IPS DF 4.7 (cell line): ENCODE results near the gene ZCCHC2.

Experiments used
- DNase-seq: peaks from one replicate; pipeline ENCODE4 v3.0.0-alpha.2; 2013; ENCODE audit warnings: low spot score; ENCODE audit errors: extremely low read depth

ZCCHC2 gene

DNA sequence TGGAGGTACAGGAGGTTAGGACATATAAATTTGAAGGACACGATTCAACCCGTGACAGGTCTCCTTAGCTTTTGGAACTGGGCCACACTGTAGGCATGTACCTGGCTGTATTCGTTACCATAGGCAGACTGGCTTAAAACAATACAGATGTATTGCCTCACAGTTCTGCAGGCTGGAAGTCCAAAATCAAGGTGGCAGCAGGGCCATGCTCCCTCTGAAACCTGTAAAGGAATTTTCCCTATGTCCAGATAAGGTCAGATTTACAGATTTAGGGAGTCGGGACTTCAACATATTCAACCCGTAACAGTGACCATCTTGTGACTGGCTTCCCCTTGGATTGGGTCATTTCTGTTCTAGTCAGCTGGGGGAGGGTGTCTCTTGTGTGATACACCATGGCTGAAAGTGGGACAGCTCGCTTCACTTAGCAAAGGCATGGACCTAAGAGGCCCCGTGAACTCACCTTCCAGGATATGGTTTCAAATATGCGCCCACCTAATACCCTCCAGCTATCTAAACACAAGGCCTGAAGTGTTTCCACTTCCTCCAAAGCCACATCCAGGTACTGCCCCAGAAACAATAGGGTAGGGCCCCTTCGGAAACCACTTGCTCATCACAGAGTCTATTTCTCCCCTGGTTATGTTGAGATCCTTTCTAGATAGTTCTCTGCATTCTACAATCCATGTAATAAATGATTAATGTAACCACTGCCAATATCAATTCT is 85.0 kb downstream of the ZCCHC2 start:
- DNase-seq = no peak

DNA sequence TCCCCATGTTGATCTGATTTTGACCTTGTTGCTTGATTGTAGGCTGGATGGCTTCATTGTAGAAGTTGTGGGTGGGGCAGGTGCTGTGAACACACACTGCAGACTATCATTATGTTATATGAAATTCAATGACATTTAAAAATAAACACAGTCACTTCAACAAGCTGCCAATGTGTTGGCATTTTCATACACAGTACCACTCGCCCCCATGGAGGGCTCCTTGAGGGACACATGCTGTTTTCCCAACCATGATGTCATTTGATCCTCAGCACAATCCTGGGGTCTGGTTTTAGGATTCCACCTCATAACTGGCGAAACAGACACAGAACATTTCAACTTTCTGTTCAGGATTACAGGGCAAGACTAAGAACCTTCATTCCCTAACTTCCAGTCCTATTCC is 86.9 kb downstream of the ZCCHC2 start:
- no peak for DNase-seq

DNA sequence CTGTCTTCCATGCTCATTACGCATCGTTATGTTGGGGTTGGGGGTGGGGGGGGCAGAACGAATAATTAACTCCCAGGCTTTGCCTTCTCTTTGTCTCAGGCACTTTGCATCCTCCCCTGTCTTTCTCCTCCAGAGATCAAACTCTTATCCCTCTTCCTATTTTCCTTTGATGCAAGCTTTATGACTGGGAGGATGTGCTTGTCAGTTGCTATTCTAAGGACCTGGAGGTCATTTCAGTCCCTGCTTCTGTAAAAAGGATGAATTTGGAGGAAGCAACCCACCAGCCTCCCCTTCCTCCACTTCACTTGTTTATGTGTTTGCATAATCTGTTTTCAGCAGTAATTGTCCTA is 87.5 kb downstream of the ZCCHC2 start:
- DNase-seq = no peak

DNA sequence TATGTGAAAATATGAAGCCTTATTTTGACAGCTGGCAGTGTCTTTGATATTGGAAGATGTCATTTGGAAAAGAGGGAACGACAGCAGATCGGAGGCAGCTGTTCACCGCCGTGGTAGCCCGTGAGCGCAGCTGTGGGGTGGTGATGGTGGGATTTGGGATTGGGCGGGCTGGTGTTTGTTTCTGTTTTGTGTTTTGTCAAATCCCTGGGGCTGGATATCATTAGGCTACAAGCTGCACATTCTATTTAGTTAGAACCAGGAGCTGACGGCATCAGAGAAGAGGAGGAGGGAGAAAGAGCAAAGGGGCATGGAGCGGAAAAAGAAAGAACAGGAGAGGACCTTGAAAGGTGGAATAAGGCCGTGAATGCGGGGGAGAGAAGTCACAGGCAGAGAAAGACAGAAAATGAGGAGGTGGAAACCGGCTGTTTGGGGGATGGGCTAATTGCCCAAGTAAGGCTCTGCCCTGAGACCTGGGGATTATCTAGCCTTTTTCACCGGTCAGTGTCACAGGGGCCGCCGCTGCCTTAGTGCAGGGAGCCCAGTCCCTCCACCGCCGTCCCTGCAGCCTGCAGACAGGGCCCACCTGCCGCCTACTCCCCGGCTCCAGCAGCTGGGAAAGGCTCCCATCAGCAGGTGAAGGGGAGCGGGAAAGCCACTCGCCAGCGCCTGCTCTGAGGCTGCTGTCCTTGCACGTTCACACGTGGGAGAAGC is 88.0 kb downstream of the ZCCHC2 start:
- DNase-seq = no peak

DNA sequence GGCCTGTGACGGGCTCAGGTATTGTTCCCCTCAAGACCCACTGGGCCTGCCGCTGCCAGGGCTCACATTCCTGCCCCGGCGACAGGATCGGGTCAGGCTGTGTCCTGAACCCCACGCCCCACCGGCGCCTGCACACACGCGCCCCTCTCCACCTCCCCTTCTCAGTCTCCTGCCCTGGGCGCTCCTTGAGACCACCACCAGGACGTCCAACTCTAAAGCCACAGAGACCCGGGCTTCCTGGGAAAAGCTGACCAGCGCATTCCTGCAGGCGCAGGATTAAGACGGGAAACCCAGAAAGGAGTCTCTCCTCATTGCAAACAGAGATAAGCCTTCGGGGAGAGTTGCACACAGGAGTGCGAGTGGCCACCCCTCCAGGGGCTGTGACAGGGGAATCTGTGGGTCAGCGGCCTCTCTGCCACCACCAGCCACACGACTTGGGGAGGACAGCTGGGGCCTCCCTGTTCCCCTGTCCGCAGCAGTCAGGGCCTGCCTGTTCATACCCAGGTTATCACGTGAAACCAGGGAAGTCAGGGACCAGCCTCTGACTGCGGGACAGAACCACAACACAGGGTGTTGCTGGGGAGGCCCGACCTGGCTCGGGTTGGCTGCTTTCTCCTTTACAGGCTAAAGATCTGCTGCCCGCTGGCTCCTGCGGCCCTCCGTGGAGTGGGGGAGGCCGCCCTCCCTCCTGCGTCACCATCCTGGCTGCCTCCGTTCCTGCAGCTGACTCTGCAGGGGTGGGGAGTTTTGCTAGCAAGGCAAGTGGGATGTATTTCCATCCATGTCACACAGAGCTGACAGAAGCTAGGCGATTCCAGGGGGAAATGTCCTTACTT is 88.8 kb downstream of the ZCCHC2 start:
- DNase-seq = no peak

DNA sequence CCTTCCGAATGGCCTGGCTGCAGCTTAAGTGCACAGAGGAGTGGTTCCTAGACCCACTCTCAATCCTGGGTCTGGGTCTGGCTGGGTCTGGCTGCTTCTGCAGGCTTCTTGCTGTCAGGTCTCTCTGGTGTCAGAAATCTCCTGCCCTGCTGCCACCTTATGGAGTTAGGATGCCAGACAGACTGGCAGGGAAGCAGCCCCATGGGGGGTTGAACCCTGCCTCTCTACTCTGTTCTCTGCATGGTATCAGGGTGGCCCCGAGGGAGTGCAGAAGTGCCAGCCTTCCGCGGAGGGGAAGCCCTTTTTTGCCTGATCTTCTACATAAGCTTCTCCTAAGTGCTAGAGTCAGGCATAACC is 89.4 kb downstream of the ZCCHC2 start:
- no peak for DNase-seq

DNA sequence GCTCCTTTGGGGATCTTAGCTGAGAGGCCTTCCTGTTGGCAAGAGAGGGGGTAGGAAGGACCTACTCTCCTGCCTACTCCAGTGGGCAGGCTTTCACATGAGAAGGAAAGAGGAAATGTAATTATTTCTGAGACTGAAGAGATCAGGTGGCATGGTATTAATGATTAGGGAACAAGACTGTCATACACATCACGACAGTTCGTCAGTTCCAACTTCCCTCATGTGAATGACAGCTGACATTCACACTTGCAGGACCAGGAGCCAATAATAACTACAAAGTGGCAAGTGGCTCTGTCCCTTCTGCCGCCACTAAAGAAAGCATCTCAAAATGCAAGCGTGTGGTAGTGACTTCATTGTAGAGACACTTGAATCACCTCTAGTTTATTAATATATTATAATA is 90.0 kb downstream of the ZCCHC2 start:
- no peak for DNase-seq

DNA sequence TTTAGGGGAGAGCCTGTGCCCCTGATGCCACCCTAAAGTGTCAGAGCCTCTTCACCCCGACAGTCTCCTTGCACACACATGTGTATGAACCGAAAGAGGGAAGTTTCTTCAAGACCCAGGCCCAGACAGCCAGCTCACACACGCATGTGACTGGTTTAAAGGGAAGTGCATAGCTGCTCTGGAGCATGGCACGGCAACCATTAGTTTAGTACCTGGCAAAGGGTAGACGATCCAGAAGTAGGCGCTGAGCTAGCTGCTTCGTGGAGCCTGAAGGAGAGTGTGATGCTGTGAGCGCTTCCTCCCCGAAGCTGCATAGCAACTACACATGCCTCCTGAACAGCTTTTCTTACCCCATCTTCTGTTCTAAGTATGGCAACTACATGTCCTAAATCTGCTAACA is 91.7 kb downstream of the ZCCHC2 start:
- no peak for DNase-seq

DNA sequence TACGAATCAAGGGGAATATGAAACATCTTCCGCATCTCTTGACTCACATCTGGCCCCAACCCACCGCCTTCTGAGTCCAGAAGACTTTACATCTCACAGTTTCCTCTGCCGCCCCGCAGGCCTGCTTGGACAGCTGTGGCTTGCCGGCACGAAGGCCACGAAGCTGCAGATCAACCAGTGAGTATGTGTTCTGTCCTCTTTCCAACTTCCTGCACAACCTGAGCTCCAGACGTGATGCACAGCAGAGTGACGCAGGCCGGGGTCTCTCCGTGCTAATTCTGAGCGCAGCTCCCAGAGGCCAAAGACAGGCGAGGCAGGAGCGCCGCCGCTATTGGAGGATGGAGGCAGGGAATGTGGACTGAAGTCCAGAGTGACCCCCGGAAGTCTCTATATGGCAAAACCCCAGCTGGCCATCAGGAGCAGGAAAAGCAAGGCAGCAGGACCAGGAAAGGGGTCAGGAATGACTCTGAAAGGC is 93.5 kb downstream of the ZCCHC2 start:
- DNase-seq = no peak

DNA sequence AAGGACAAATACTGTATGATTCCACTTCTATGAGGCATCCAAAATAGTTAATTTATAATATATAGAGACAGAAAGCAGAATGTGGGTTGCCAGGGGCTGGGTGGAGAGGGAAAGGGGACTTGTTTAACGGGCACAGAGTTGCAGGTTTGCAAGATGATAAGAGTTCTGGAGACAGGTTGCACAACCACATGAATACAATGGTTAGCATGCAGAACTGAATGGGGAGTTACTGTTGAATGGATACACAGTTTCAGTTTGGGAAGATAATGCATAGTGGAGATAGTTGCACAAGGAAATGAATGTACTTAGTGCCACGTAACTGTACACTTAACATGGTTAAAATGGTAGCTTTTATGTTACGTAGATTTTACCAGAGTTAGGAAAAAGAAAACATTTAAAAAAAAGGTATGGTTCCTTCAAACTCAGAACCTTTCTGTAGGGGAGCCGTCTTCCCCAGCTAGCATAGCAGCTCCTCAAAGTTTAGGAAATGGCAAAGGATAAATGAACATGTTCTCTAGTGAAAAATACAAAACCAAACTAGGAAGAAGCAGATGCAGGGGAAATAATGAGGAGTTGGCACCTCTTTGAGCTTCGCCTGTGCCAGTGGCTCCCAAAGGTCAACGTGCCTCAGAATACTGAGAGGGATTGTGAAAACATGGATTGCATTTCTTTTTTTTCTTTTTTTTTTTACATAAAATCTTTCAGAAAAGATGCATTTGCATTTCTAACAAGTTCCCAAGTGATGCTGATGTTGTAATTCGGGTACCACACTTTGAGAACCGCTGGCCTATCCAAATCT is 95.2 kb downstream of the ZCCHC2 start:
- DNase-seq = no peak

DNA sequence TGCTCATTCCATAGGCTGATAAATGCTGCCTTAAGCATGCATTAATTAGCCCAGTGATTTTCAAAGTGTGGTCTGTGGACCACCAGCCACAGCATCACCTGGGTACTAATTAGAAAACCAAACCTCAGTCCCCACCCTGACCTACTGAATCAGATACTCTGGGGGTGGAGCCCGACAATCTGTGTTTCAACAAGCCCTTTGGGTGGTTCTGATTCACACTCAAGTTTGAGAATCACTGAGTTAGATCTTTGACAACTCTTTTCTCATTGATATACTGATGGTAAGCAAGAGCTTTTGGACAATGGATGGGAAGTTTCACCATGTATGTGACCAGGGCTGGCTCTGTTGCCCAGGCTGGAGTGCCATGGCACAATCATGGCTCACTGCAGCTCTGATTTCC is 95.9 kb downstream of the ZCCHC2 start:
- no peak for DNase-seq

DNA sequence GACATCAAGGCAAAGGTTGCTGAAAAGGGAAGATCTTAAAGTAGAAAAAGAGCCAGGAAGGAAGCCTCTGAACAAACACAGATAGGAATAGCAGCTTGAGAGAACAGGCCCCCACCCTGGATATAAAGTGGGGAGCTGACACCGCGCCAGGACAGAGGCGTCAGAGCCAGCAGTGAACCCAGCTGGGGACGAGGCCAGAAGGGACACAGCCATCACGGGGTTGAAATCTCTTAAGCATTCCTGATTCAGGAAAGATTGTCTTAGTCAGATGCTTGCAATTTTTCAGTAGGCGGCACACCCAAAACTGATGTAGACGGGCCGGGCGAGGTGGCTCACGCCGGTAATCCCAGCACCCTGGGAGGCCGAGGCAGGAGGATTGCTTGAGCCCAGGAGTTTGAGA is 98.7 kb downstream of the ZCCHC2 start:
- DNase-seq = no peak

DNA sequence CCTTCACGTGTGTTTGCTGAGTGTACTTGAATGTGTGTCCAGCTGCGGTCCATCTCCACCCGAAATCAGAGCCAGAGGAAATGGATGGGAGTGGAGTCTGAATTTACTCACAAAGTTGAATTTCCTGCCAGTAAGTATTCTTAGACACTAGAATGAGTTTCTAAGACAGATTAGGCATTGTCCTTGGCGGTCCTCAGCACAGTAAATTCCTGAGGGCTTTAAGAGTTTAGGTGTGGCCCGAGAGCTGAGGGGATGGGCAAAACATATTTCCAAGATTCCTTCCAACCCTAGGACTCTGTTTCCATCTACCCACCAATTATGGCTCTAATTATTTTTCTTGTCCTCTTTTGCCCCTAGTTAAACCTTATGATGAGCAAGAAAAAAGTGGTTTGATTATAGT is 102.2 kb downstream of the ZCCHC2 start:
- DNase-seq = no peak
